ENCODE data around the gene ZMIZ1.

ZMIZ1 gene

GRCh38 chr10:79314761-79315601, 246.2 kb downstream of the ZMIZ1 start:
- no peak for DNase-seq

- DNase-seq: no peak
These were observed 246.8 kb downstream of the ZMIZ1 start for GRCh38 chr10:79315602-79315920.

- DNase-seq: peak; percentile 41
These were observed 248.1 kb downstream of the ZMIZ1 start for GRCh38 chr10:79316671-79317431.

- DNase-seq: no peak
These were observed 249.6 kb downstream of the ZMIZ1 start for GRCh38 chr10:79318369-79318768.

- DNase-seq: no peak
These were observed 250.5 kb downstream of the ZMIZ1 start for GRCh38 chr10:79319115-79319771.

GRCh38 chr10:79320316-79320715, 251.6 kb downstream of the ZMIZ1 start:
- no peak for DNase-seq

GRCh38 chr10:79320820-79321493, 252.2 kb downstream of the ZMIZ1 start:
- DNase-seq: no peak

GRCh38 chr10:79321494-79321882, 252.7 kb downstream of the ZMIZ1 start:
- DNase-seq: no peak

- DNase-seq: no peak
These were observed 253.2 kb downstream of the ZMIZ1 start for GRCh38 chr10:79321951-79322350.

GRCh38 chr10:79322616-79323543, 254.1 kb downstream of the ZMIZ1 start:
- no peak for DNase-seq

- no peak for DNase-seq
These were observed 254.8 kb downstream of the ZMIZ1 start for GRCh38 chr10:79323602-79324001.

GRCh38 chr10:79324032-79324695, 255.4 kb downstream of the ZMIZ1 start:
- no peak for DNase-seq

GRCh38 chr10:79326361-79327089, 257.8 kb downstream of the ZMIZ1 start:
- DNase-seq: no peak

GRCh38 chr10:79327090-79327457, 258.3 kb downstream of the ZMIZ1 start:
- no peak for DNase-seq

GRCh38 chr10:79328147-79328701, 259.5 kb downstream of the ZMIZ1 start:
- no peak for DNase-seq

- DNase-seq: no peak
These were observed 260.2 kb downstream of the ZMIZ1 start for GRCh38 chr10:79328737-79329504.

GRCh38 chr10:79329529-79329928, 260.8 kb downstream of the ZMIZ1 start:
- DNase-seq: no peak

GRCh38 chr10:79331226-79331625, 262.5 kb downstream of the ZMIZ1 start:
- DNase-seq: no peak

GRCh38 chr10:79331709-79332108, 262.9 kb downstream of the ZMIZ1 start:
- no peak for DNase-seq
